ENCODE measurements around the gene HIVEP1.

GRCh38 chr6:11973238-11973637 lies 38.9 kb upstream of the HIVEP1 start:
- TF ChIP-seq ETV6 (CRISPR knock-in tag; IDR thresholded peaks at IDR 0.05) (no peak), NR2C2 (CRISPR knock-in tag; IDR thresholded peaks at IDR 0.05) (no peak), USF2 (CRISPR knock-in tag; IDR thresholded peaks at IDR 0.05) (no peak), ZNF263 (CRISPR knock-in tag; IDR thresholded peaks at IDR 0.05; ENCODE audit: low read depth) (no peak), ZNF281 (CRISPR knock-in tag; IDR thresholded peaks at IDR 0.05) (no peak), ZNF138 (CRISPR knock-in tag; conservative IDR thresholded peaks at IDR 0.05) (no peak), ZNF121 (CRISPR knock-in tag; IDR thresholded peaks at IDR 0.05) (no peak), TEAD4 (CRISPR knock-in tag; IDR thresholded peaks at IDR 0.05) (no peak), CTCF (IDR thresholded peaks at IDR 0.05) (no peak), FOXK1 (CRISPR knock-in tag; IDR thresholded peaks at IDR 0.05) (no peak), CREB1 (CRISPR knock-in tag; IDR thresholded peaks at IDR 0.05) (no peak), MAX (CRISPR knock-in tag; IDR thresholded peaks at IDR 0.05) (no peak), SOX15 (CRISPR knock-in tag; IDR thresholded peaks at IDR 0.05) (no peak), IRF2 (CRISPR knock-in tag; IDR thresholded peaks at IDR 0.05; ENCODE audit: borderline replicate concordance, low read depth) (no peak)

Data from WTC11 (cell line).